Activated effector memory CD4-positive, alpha-beta T cell treated with anti-CD3 and anti-CD28 coated beads, Interleukin-2, amount 50 U/mL, for 16 hours (primary cell): Measurements from ENCODE around the gene PUM2.

ENCODE experiments used
- DNase-seq: peaks from one replicate; pipeline ENCODE4 v3.0.0-alpha.2; 2020

PUM2 gene

GRCh38 chr2:20214566-20215182, 136.0 kb downstream of the PUM2 start:
- no peak for DNase-seq

GRCh38 chr2:20213651-20214565, 136.7 kb downstream of the PUM2 start:
- no peak for DNase-seq

GRCh38 chr2:20212871-20213503, 137.7 kb downstream of the PUM2 start:
- DNase-seq = no peak

- no peak for DNase-seq
These were observed 138.2 kb downstream of the PUM2 start for GRCh38 chr2:20212459-20212870.

- DNase-seq = no peak
These were observed 138.7 kb downstream of the PUM2 start for GRCh38 chr2:20211860-20212458.

GRCh38 chr2:20211420-20211819, 139.2 kb downstream of the PUM2 start:
- DNase-seq = no peak

- DNase-seq = no peak
These were observed 140.2 kb downstream of the PUM2 start for GRCh38 chr2:20210462-20210861.

GRCh38 chr2:20209373-20210109, 141.1 kb downstream of the PUM2 start:
- no peak for DNase-seq

GRCh38 chr2:20208476-20208859, 142.2 kb downstream of the PUM2 start:
- DNase-seq = no peak

GRCh38 chr2:20207051-20207450, 143.6 kb downstream of the PUM2 start:
- DNase-seq = no peak

- DNase-seq = no peak
These were observed 144.6 kb downstream of the PUM2 start for GRCh38 chr2:20205915-20206524.

GRCh38 chr2:20205069-20205468, 145.6 kb downstream of the PUM2 start:
- DNase-seq = no peak

GRCh38 chr2:20203521-20204225, 147.0 kb downstream of the PUM2 start:
- DNase-seq = no peak

- no peak for DNase-seq
These were observed 147.6 kb downstream of the PUM2 start for GRCh38 chr2:20203072-20203471.

- no peak for DNase-seq
These were observed 149.0 kb downstream of the PUM2 start for GRCh38 chr2:20201671-20202070.

- no peak for DNase-seq
These were observed 149.7 kb downstream of the PUM2 start for GRCh38 chr2:20200697-20201555.

- no peak for DNase-seq
These were observed 150.9 kb downstream of the PUM2 start for GRCh38 chr2:20199633-20200270.

GRCh38 chr2:20198796-20199632, 151.6 kb downstream of the PUM2 start:
- DNase-seq = no peak
